Left renal pelvis (tissue), 4 donors: ENCODE data around the gene FKBP9. TPM values are rescaled to one million over a fixed set of nuclear protein-coding genes. Genes with fewer than 3 reads are reported as not detected.
"Not testable (repeated sequence)": the region's sequence is repeated elsewhere in the genome, so short reads cannot be mapped to it uniquely, and the experiment has no call there.

Experiments
- DNase-seq, 4 donors: peaks; one replicate each; pipeline ENCODE4 v3.0.0-alpha.2; 2013; ENCODE audit warnings: low read depth in 4 of 4, low spot score in 3 of 4
- polyA plus RNA-seq, 4 donors: library from polyadenylated mRNA; unstranded; fragments of 120-200 nt; gene quantifications; one replicate each; pipeline ENCODE4 v1.2.1, GENCODE V29; 2013; ENCODE audit not compliant: insufficient read length in 4 of 4

FKBP9 gene
- polyA plus RNA-seq, 4 donors: 127 to 348 (median 182) TPM

DNA sequence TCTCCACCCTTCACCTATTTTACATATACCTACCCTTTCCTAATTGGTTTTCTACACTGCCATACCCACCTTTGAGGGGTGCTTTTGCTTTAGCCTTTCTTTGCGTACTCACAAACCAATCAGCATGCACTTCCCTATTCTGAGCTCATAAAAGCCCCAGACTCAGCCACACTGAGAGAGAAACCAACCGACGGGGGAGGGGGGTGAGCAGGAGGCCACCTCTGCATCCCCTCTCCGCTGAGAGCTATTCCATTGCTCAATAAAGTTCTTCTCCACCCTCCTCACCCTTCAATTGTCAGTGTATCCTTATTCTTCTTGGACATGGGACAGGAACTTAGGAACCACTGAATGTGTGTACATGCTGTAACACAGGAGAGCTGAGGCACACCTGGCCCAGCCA is 9.0 kb upstream of the FKBP9 start:
- no peak for DNase-seq

GRCh38 chr7:32952876-32953275 is 4.4 kb upstream of the FKBP9 start:
- no peak for DNase-seq

- no peak for DNase-seq
Observed at GRCh38 chr7:32958046-32959025, 1.1 kb downstream of the FKBP9 start.

GRCh38 chr7:32963880-32964301 is 6.7 kb downstream of the FKBP9 start:
- DNase-seq: not testable (repeated sequence)

DNA sequence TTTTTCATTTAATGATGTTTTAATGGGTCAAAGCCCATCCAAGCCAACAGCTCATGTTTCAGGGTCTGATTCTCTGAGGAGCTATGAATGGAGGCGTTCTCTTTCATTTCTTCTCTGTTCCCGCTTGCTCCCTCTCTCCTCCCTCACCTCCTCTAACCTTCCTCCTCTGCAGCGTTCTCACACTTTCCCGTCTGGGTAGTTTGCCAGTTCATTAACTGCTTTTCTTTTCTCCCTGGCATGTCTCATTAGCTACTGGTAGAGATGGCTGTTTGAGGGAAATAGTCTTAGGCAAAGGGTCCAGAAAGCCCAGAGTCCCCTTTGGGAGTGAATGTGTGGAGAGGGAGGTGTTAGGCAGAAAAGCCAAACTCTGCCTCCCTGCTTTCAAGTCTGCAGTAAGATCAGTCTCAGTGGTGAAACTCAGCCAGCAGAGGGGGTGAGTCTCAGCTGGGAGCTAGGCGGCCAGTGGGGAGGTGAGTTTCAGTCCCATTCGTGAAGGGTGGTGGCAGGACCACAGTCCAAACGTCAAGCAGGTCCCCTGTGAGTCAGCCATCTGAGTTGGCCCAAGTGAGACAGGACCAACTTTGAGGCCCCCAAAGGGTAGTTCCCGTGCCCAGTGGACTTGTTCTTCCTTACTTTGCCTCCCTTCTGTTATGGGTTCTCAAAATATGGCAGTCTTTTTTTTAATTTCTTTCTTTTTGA is 7.4 kb downstream of the FKBP9 start:
- DNase-seq: not testable (repeated sequence)

DNA sequence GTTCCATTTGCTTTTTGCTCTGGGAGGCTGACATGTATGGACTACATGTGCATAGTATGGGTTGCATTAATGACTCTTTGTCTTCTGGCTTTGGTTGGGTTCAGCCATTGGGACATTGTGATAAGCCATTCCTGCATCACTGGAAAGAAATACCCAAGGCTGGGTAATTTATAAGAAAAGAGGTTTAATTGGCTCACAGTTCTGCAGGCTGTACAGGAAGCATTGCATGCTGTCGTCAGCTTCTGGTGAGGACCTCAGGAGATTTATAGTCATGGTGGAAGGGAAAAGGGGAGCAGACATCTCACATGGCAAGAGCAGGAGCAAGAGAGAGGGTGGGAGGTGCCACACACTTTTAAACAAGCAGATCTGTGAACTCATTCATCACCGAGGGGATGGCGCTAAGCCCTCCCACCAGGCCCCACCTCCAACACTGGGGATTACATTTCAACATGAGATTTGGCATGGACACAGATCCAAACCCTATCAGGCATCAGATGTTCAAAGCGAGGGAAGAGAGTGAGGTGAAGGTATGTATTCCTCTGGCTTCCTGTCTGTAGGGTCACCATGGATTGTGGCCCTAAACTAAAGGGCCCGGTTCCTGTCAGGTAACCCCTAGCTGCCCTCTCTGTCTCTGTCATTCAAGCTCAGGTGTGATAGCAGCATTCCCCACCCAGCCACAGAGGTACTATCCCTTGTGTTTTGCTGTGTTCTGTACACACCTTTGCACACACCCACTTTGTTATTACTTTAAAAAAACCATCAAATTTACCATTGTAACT is 9.4 kb downstream of the FKBP9 start:
- DNase-seq: not testable (repeated sequence)

DNA sequence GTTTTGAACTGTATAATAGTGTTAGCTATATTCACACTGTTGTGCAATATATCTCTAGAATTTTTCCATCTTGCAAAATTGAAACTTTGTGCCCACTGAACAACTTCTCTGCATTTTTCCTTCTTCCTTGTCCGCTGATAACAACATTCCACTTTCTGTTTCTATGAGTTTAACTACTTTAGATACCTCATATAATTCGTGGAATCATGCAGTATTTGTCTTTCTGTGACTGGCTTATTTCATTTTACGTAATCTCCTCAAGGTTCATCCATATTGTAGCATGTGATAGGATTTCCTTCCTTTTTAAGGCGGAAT is 10.0 kb downstream of the FKBP9 start:
- not testable (repeated sequence) for DNase-seq

DNA sequence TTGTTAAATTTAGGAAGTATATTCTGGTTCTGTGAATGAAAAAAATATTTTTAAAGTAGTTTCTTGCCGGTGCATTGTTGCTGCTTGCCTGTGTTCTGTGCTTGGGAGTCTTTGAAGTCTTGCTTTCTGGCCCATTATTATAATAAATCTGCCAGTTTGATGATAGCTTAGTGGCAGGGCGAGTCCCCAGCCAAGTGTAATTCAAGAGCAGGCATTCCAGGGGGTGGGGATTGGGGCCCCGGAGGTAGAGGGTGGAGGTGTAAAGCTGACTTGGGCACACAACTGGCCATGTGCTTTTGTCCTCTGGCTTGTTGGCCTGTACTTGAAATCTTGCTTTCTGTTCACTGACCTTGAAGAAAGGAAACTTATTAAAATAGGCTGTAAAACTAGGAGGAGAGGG is 14.7 kb downstream of the FKBP9 start:
- DNase-seq: not testable (repeated sequence)

DNA sequence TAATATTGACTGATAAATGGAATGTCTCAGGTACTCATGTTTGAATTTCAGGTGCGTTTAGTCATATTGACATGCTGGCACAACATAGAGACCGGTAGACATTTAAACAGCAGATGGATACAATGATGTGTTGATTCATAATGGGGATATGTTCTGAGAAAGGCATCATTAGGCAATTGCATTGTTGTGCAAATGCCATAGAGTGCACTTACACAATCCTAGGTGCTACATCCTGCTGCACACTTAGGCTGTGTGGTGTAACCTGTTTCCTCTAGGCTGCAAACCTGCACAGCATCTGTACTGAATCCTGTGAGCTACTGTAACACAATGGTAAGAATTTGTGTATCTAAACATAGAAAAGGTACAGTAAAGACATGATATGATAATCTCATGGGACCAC is 19.9 kb downstream of the FKBP9 start:
- not testable (repeated sequence) for DNase-seq

DNA sequence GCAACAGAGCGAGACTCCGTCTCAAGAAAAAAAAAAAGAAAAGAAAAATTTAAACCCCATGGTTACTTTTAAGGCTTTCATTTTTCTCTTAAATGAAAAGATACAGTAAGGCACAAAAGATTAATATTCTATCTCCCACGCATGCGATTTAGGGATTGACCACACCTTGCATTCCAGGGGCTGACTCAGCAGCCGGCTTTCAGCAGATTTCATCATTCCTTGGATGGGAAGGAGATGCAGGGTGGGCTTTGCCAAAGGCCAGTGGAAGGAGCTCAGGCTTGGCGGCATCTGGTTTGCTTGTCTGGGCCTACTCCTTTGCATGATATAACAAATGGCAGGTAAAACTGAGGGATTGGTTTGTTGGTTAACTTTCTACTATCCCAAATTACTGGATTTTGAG is 22.0 kb downstream of the FKBP9 start:
- not testable (repeated sequence) for DNase-seq

GRCh38 chr7:32979902-32980301 is 22.7 kb downstream of the FKBP9 start:
- not testable (repeated sequence) for DNase-seq

DNA sequence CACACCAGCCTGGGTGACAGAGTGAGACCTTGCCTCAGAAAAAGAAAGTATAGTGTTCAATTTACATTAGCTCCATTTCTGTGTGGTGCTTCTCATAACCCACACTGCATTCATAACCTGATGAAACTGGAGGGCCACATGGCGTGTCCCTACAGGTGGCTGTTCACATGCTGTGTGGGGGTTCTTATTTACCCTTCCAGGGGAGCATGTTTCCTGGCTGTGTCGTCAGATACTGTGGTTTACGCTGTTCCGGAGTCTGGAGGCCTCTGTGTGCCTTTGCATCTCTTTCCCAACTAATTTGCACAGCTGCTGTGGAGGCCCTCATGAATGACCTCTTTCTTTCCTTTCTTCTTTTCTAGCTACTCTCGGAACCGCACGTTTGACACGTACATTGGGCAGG is 30.9 kb downstream of the FKBP9 start:
- not testable (repeated sequence) for DNase-seq

DNA sequence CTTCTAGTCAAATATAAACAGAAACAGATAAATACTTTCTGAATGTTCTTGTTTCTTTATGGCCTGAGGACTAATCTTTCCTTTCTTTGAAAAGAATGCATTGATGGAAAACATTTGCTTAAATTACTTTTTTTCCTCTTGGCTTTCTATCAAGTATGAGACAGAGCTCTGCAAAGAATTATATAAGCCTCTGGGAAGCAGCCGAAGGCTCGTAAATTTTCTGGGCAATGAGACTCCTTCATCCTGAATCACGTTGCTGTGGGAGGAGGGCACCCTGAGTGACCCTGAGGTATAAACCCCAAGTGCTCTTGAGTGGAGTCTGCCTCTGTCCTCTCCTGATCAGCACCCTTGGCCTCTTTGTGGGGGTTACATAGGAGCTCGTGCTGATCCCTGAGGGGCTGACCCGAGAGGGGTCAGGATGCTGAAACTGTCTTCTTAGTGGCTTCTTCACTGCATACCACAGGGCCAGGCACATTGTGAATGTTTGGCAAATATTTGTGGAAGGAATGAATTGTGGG is 33.9 kb downstream of the FKBP9 start:
- DNase-seq: not testable (repeated sequence)

- not testable (repeated sequence) for DNase-seq
Observed at GRCh38 chr7:32991975-32992700, 34.9 kb downstream of the FKBP9 start.

- not testable (repeated sequence) for DNase-seq
Observed at GRCh38 chr7:32992750-32993149, 35.5 kb downstream of the FKBP9 start.

- DNase-seq: not testable (repeated sequence)
Observed at GRCh38 chr7:32997956-32998355, 40.7 kb downstream of the FKBP9 start.

- peak in 2 of 4 donors; percentile 34 to 37 for DNase-seq
Observed at GRCh38 chr7:32998361-32999171, 41.3 kb downstream of the FKBP9 start.

GRCh38 chr7:32999380-32999779 is 42.1 kb downstream of the FKBP9 start:
- not testable (repeated sequence) for DNase-seq

DNA sequence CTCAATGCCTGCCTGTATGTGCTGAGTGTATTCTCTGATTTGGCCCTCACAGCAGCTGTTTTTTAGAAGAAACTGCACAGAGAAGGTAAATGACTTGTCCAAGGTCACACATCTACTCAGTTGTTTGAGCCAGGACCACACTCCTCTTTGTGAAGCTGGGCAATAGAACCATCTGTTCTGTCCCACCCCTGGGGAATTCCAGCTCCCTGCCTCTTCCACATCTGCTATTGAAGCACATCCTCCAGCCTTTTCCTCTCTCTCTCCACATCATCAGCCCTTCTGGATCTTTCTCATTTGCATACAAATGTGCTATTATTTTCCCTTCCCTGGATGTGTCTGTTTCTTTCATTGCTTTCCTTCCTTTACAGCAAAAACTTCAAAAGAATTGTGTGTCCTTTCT is 45.9 kb downstream of the FKBP9 start:
- DNase-seq: not testable (repeated sequence)
